ENCODE results near the gene SMAD3. TPM values are rescaled to one million over a fixed set of nuclear protein-coding genes. Genes with fewer than 3 reads are reported as not detected.

Gene SMAD3
- total RNA-seq, 2 experiments from 2014 or later: 26.8 to 27.1 TPM

DNA sequence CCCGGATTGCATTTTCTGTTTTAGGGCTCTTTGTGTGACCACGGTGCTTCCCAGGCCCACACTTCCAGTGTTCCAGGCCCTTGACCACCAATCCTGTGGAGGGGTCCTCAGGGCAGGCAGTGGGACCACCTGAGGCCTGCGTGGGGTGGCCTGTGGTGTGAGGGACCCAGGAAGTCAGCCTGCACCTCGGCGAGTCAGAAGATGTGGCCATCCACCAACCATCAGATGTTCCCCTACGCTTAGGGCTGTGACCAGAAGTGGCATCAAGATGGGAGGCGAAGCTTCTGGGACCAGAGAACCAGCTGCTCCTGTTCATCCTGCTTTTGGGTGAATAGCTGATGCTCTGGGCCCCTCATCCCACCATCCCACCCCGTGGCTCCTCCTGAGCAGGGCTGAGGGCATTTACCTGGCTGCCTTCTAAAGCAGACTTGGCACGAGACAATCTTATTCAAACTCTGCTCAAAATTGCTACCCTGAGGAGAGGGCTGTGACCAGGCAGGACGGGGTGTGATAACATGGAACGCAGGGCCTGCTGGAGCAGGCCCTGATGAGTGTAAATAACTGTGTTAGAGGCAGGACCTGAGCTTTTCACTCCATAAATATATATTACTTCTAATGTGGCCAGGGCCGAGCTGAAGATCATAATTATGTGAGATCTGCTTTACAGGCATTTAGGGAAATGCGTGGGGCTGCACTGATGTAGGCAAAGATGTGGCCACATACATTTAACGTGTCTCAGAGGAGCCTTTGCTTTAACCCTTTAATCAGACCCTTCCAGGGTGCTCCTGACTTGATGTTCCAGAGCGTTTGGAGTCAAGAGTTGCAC, 28.8 kb downstream of the SMAD3 start:
- ATAC-seq (no peak), DNase-seq (no peak)
- no peak overlapping the region for H3K4me3 Mint-ChIP-seq
- POLR2A ChIA-PET: no interaction called here
- no peaks in the 10 kb centered on the region for H3K9me3 Mint-ChIP-seq (ENCODE audit: insufficient read depth)
- peaks cover 99% of the 10 kb centered on the region for H3K4me1 Mint-ChIP-seq (ENCODE audit: low read depth)
- peaks cover under 1% of the 10 kb centered on the region for H3K27me3 Mint-ChIP-seq (ENCODE audit: low read depth)
- H3K36me3 Mint-ChIP-seq (ENCODE audit: low read depth): peaks cover 61% of the 10 kb centered on the region
- H3K27ac Mint-ChIP-seq: peak overlapping the region; percentile 9
- CTCF ChIA-PET: interaction anchor here (0.7 to 1.0 kb wide), 2 partner anchors 8 to 10 kb away, joined by 3 read pairs; no protein-coding TSS in a partner anchor

DNA sequence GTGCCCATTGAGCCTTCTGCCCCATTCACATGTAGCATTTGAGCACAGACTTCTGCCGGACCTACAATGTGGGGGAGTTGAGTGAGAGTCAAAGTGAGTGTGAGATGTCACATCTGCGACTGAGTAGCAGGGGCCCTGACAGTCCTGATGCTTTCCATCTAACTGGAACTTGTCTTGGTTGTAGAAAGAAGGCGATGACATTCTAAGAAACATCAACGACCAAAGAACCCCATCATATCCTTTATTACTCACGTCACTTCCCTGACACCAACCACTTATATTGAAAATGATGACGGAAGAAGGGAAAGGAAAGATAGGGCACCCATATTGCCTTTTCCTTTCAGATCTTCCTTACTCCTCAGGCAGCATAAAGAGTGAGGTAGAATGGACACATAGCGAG, 30.5 kb downstream of the SMAD3 start:
- H3K27ac Mint-ChIP-seq: peak overlapping the region; percentile 66
- peaks cover 90% of the 10 kb centered on the region for H3K4me1 Mint-ChIP-seq (ENCODE audit: low read depth)
- H3K9me3 Mint-ChIP-seq (ENCODE audit: insufficient read depth): no peaks in the 10 kb centered on the region
- ChIA-PET CTCF (interaction anchor here (1.2 kb wide), 1 partner anchor 23 kb away, joined by 3 read pairs; no protein-coding TSS in a partner anchor), POLR2A (interaction anchor here (1.4 kb wide), 1 partner anchor 39 kb away, joined by 10 read pairs; no protein-coding TSS in a partner anchor)
- no peak for DNase-seq
- peaks cover 63% of the 10 kb centered on the region for H3K36me3 Mint-ChIP-seq (ENCODE audit: low read depth)
- H3K4me3 Mint-ChIP-seq: no peak overlapping the region
- H3K27me3 Mint-ChIP-seq (ENCODE audit: low read depth): no peaks in the 10 kb centered on the region
- no peak for ATAC-seq

DNA sequence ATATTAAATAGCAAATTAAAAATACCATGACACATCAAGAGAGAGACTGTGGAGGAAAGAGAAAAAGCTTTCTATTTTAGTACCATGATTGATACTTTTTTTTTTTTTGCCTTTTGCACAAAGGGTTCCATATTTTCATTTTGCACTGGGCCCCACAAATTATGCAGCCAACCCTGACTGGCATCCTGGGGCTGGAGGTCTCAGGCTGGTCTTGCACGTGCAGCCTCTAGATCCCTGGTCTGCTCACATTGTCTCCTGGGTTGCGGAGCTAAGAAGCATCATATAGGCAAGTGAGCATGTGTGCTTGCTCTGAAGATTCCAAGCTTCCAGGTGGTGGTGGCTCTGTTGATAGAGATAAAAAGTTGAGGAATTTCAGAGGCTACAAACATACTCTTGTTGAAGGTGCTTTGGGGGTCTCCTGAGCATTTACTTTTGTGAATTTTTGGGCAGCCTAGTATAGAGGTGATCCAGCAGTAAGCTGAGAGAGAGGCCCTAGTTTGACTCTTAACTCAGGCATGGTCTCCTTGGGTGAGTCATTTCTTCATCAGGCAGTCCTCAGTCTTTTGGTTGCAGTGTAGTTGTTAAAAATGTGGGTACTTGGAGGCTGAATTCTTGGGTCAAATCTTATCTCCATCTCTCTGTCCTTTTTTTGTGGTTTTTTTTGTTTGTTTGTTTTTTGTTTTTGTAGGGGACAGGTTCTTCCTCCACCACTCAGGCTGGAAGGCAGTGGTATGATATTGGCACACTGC, 31.3 kb downstream of the SMAD3 start:
- ChIA-PET POLR2A (interaction anchor here (1.4 to 2.3 kb wide), 2 partner anchors 11 to 38 kb away, joined by 10 to 13 read pairs; no protein-coding TSS in a partner anchor), CTCF (interaction anchor here (0.6 to 1.2 kb wide), 2 partner anchors 16 to 24 kb away, joined by 3 read pairs; no protein-coding TSS in a partner anchor)
- Mint-ChIP-seq H3K27ac (peak overlapping the region; percentile 54), H3K36me3 (ENCODE audit: low read depth) (peaks cover 58% of the 10 kb centered on the region), H3K4me1 (ENCODE audit: low read depth) (peaks cover 82% of the 10 kb centered on the region), H3K4me3 (no peak overlapping the region), H3K27me3 (ENCODE audit: low read depth) (no peaks in the 10 kb centered on the region), H3K9me3 (ENCODE audit: insufficient read depth) (no peaks in the 10 kb centered on the region)
- no peak for DNase-seq
- ATAC-seq: no peak

DNA sequence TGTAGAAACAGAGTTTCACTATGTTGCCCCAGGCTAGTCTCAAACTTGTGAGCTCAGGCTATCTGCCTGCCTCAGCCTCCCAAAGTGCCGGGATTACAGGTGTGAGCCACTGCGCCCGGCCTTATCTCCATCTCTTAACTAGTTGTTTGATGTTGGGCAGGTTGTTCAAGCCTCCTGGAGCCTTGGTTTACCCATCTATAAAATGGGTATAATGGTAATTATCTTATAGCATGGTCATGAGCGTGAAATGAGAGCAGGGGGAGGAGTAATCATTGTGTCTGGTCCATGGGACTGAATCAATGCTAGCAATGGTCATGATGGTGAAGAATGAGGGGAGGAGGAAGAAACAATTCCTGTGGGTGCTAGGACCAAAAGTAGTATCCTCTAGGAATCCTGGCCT, 32.0 kb downstream of the SMAD3 start:
- ChIA-PET POLR2A (interaction anchor here (1.0 to 2.3 kb wide), 4 partner anchors 12 to 37 kb away, joined by 3 to 13 read pairs (median 7); no protein-coding TSS in a partner anchor), CTCF (interaction anchor here (0.6 to 1.2 kb wide), 3 partner anchors 16 to 64 kb away, joined by 3 to 4 read pairs (median 3); no protein-coding TSS in a partner anchor)
- H3K36me3 Mint-ChIP-seq (ENCODE audit: low read depth): peaks cover 58% of the 10 kb centered on the region
- peak overlapping the region; percentile 86 for H3K27ac Mint-ChIP-seq
- no peaks in the 10 kb centered on the region for H3K9me3 Mint-ChIP-seq (ENCODE audit: insufficient read depth)
- no peak overlapping the region for H3K4me3 Mint-ChIP-seq
- ATAC-seq (no peak), DNase-seq (no peak)
- no peaks in the 10 kb centered on the region for H3K27me3 Mint-ChIP-seq (ENCODE audit: low read depth)
- H3K4me1 Mint-ChIP-seq (ENCODE audit: low read depth): peaks cover 75% of the 10 kb centered on the region

DNA sequence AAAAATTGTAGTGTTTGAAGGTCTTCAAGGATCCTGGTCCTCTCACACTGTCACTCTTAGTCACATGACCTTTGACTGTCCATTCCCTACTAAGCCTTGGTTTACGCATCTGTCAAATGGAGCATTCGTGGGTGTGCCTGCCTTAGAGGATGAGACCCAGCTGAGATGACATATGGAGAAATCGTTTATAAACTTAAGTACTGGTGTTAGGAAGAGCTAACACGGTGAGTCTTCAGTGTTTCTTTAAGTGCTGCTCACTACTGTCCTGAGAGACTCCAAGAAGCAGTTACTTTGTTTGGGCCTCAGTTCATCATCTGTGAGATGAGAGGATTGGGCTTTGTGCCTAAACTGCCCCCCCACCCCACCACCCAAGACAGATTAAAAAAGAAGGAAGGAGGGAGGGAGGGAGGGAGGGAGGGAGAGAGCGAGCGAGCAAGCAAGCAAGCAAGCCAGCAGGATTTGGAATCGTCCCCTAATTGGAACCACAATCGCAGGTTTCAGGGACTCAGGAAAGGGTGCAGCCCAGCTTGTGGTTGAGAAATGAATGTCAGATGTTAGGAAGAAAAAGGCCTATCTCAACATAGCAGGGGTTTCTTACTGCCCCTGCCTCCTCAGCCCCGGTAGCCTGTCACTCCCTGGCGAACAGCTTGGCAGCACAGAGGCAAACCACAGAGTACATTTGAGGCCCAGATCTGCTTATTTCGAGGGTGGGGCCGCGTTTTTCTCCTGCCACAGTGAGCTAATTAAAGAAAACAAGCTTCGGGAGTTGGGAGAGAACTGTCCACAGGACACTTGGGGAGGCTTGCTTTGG, 32.7 kb downstream of the SMAD3 start:
- Mint-ChIP-seq H3K9me3 (ENCODE audit: insufficient read depth) (no peaks in the 10 kb centered on the region), H3K36me3 (ENCODE audit: low read depth) (peaks cover 57% of the 10 kb centered on the region), H3K27ac (peak overlapping the region; percentile 86), H3K27me3 (ENCODE audit: low read depth) (no peaks in the 10 kb centered on the region), H3K4me1 (ENCODE audit: low read depth) (peaks cover 67% of the 10 kb centered on the region), H3K4me3 (peak overlapping the region; percentile 50)
- ATAC-seq: peak; percentile 20
- DNase-seq: peak; percentile 45
- ChIA-PET CTCF (interaction anchor here (1.1 to 1.4 kb wide), 2 partner anchors 12 to 65 kb away, joined by 4 read pairs; no protein-coding TSS in a partner anchor), POLR2A (interaction anchor here (0.7 to 2.3 kb wide), 5 partner anchors 12 to 36 kb away, joined by 3 to 13 read pairs (median 3); partner anchors contain the start of gene SMAD3)

DNA sequence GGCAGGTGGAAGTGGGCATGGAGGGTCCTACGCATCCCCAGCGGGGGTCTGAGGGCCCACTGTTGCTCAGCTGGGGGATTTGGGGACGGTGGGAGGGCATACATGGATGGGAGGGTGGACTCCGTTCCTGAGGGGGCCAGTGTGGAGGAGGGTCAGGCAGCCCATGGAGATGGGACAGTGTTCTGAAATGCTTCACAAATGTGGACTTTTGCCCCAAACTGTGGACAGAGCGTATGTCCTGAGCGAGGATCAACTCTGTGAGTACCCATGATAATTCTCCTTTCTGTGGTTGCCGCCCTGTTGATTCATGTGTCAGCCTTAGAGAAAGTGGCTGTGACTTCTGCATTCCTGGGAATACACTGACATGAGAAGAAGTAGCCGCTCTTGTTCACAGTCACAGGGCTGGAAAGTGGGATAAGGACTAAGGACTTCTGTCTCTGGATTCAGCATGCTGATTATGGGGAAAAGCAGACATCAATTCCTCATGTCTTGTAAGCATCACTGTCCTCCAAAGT, 33.4 kb downstream of the SMAD3 start:
- H3K36me3 Mint-ChIP-seq (ENCODE audit: low read depth): peaks cover 53% of the 10 kb centered on the region
- H3K27ac Mint-ChIP-seq: peak overlapping the region; percentile 86
- CTCF ChIA-PET: interaction anchor here (1.1 to 1.4 kb wide), 2 partner anchors 12 to 66 kb away, joined by 4 read pairs; no protein-coding TSS in a partner anchor
- DNase-seq (no peak), ATAC-seq (no peak)
- POLR2A ChIA-PET: interaction anchor here (0.7 to 1.1 kb wide), 2 partner anchors 33 to 36 kb away, joined by 3 read pairs; partner anchors contain the start of gene SMAD3
- peaks cover 61% of the 10 kb centered on the region for H3K4me1 Mint-ChIP-seq (ENCODE audit: low read depth)
- peak overlapping the region; percentile 40 for H3K4me3 Mint-ChIP-seq
- H3K9me3 Mint-ChIP-seq (ENCODE audit: insufficient read depth): no peaks in the 10 kb centered on the region
- no peaks in the 10 kb centered on the region for H3K27me3 Mint-ChIP-seq (ENCODE audit: low read depth)

DNA sequence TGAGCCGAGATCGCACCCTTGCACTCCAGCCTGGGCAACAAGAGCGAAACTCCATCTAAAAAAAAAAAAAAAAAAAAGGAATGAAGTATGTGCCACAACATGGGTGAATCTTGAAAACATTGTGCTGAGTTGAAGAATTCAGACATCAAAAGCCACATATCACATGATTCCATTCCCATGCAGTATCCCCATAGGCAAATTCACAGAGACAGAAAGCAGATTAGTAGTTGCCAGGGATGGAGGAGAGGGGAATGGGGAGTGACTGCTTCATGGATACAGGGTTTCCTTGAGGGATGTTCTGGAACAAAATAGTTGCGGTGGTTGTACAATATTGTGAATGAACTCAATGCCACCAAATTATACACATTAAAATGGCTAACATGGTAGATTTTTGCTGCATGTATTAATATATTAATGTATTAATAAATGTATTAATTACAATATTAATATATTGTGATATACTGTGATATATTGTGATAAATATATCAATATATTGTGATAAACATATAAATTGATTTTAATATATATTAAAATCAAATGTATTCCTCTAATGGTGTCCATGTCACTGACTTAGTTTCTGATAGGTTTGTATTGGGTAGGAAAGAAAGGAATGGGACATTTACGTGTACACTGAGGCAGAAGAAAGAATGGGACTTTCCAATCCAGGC, 34.9 kb downstream of the SMAD3 start:
- H3K36me3 Mint-ChIP-seq (ENCODE audit: low read depth): peaks cover 48% of the 10 kb centered on the region

DNA sequence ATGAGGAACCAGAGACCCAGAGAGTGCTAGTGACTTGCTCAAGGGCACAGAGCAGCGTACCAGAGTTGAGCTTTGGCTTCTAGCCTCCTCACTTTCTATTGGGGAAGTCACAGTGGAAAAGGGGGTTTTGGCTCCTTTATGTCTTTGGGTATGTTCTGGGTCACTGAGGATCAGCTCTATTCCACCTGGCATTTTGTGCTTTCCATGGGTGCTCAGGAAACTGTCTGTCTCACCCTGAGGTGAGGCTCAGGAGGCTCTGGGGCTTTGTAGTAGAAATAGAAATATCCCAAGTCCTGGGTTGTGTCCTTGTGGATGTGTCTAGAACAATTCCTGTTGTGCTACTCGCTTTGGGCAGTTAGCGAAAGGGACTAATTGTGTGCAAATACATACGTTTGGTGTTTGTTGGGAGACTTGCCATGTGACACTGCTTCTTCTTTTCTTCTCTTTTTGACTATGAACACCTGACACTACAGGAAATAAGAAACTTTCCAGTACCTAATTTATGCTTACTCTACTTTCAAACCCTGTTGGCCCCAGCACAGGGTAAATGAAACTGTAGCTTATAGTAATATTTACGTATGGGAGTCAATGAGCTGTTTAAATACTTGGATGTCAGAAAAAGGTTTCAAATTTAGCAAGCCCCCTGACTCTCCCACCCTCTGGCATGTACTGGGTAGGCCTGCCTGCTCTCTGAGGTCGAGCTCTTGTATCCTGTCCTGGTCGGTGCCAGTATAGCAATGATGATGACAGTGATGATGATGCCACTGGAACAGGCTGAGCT, 35.6 kb downstream of the SMAD3 start:
- ATAC-seq (peak; percentile 44), DNase-seq (peak; percentile 58)
- Mint-ChIP-seq H3K27ac (no peak overlapping the region), H3K36me3 (ENCODE audit: low read depth) (peaks cover 44% of the 10 kb centered on the region), H3K27me3 (ENCODE audit: low read depth) (no peaks in the 10 kb centered on the region), H3K4me1 (ENCODE audit: low read depth) (peaks cover 39% of the 10 kb centered on the region), H3K9me3 (ENCODE audit: insufficient read depth) (no peaks in the 10 kb centered on the region), H3K4me3 (no peak overlapping the region)
- POLR2A ChIA-PET: interaction anchor here (0.5 to 5.5 kb wide), 14 partner anchors 10 to 762 kb away, joined by 3 to 74 read pairs (median 8); partner anchors contain the start of gene SMAD3
- CTCF ChIA-PET: interaction anchor here (0.6 to 3.4 kb wide), 15 partner anchors 10 to 203 kb away, joined by 3 to 24 read pairs (median 6); partner anchors contain the start of gene SMAD3

More for the DNA sequence above, 34.9 kb downstream of the SMAD3 start:
- no peaks in the 10 kb centered on the region for H3K9me3 Mint-ChIP-seq (ENCODE audit: insufficient read depth)
- POLR2A ChIA-PET: interaction anchor here (0.6 to 5.5 kb wide), 9 partner anchors 9 to 58 kb away, joined by 3 to 74 read pairs (median 23); partner anchors contain the start of gene SMAD3
- H3K4me3 Mint-ChIP-seq: no peak overlapping the region
- no peak overlapping the region for H3K27ac Mint-ChIP-seq
- peaks cover 46% of the 10 kb centered on the region for H3K4me1 Mint-ChIP-seq (ENCODE audit: low read depth)
- no peaks in the 10 kb centered on the region for H3K27me3 Mint-ChIP-seq (ENCODE audit: low read depth)
- DNase-seq: no peak
- ATAC-seq: no peak
- CTCF ChIA-PET: interaction anchor here (1.5 to 3.4 kb wide), 7 partner anchors 9 to 154 kb away, joined by 5 to 24 read pairs (median 8); no protein-coding TSS in a partner anchor

DNA sequence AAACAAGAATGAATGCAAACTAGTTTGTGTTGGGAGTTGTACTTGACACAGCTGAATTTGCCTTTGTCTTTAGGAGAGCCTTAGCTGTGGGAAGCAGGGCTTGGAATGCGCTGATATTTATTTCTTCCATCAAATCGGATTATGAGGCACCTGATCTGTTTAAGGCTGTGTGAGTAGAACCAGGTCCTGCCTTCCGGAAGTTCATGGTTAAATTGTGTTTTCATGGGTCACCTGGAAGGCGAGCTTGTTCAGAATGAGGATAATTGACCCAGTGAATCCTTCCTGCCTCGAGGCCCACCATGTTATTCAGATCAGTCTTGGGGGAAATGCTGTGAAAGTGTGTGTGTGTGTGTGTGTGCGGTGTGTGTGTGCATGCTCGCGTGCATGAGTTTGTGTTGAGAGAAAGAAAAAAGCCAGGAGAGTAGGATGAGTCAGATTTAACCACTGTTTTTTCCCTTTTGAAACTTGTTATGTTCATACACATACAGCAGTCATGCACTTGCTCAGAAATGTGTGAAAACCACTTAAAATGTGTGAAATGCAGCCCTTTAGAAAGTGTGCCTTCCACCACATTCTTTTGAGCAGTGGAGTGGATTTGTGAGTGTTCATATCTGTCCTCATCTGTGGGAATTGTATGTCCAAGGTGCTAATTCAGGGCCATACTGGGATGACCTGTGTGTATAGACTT, 36.7 kb downstream of the SMAD3 start:
- DNase-seq (peak; percentile 63), ATAC-seq (peak; percentile 66)
- CTCF ChIA-PET: interaction anchor here (0.8 to 3.4 kb wide), 17 partner anchors 9 to 202 kb away, joined by 3 to 24 read pairs (median 6); partner anchors contain the start of gene SMAD3
- no peaks in the 10 kb centered on the region for H3K27me3 Mint-ChIP-seq (ENCODE audit: low read depth)
- peaks cover 41% of the 10 kb centered on the region for H3K36me3 Mint-ChIP-seq (ENCODE audit: low read depth)
- POLR2A ChIA-PET: interaction anchor here (0.6 to 5.5 kb wide), 14 partner anchors 11 to 149 kb away, joined by 3 to 74 read pairs (median 8); partner anchors contain the start of gene SMAD3
- peaks cover 29% of the 10 kb centered on the region for H3K4me1 Mint-ChIP-seq (ENCODE audit: low read depth)
- no peak overlapping the region for H3K4me3 Mint-ChIP-seq
- H3K27ac Mint-ChIP-seq: no peak overlapping the region
- no peaks in the 10 kb centered on the region for H3K9me3 Mint-ChIP-seq (ENCODE audit: insufficient read depth)

Measured in activated CD8-positive, alpha-beta T cell treated with anti-CD3 and anti-CD28 coated beads, Interleukin-2, amount 10 ng/mL, durations not matched to agents 7 days and 5 days (primary cell).